ENCODE data around the gene STK11IP. TPM values are rescaled to one million over a fixed set of nuclear protein-coding genes. Genes with fewer than 3 reads are reported as not detected.

Gene STK11IP
- total RNA-seq, 1 experiment from 2014 or later, result 11.7 TPM

DNA sequence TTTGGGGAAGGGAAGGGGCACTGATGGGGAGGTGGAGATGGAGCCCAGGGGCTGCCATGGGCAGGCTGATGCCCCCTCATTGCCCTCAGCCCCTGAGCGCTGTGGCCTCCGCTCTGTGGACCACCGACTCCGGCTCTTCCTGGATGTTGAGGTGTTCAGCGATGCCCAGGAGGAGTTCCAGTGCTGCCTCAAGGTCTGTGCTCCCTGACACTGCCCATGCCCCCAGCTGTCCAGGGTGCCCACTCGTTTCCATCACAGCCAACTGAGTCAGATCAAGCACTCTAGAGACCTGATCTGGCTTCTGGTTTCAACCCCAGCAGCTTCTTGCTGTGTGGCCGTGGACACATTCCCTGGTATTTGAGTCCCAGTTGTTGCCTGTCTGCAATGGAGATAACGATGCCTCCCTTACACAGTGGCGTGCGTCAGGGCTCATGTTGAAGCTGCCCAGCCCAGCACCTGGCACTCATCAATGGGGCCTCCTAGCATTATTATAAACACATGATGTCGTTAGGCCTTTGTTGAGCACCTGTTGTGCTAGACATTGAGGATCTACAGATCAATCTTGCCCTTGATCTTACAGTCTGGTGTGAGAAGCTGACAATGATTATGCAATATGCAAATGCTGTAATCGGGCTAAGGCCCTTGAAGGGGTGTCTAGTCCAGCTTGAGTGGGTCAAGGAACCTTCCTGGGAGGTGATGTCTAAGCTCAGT lies 14.4 kb downstream of the STK11IP start:
- Histone ChIP-seq H3K4me1 (replicated peaks) (no peaks in the 10 kb centered on the region), H3K4me3 (no peak overlapping the region), H3K27ac (no peak overlapping the region), H3K9me3 (replicated peaks) (no peaks in the 10 kb centered on the region), H3K36me3 (peaks cover 28% of the 10 kb centered on the region), H3K27me3 (replicated peaks) (no peaks in the 10 kb centered on the region)
- DNase-seq (ENCODE audit: low read depth in 1 of 2, low spot score in 2 of 2), result no peak

DNA sequence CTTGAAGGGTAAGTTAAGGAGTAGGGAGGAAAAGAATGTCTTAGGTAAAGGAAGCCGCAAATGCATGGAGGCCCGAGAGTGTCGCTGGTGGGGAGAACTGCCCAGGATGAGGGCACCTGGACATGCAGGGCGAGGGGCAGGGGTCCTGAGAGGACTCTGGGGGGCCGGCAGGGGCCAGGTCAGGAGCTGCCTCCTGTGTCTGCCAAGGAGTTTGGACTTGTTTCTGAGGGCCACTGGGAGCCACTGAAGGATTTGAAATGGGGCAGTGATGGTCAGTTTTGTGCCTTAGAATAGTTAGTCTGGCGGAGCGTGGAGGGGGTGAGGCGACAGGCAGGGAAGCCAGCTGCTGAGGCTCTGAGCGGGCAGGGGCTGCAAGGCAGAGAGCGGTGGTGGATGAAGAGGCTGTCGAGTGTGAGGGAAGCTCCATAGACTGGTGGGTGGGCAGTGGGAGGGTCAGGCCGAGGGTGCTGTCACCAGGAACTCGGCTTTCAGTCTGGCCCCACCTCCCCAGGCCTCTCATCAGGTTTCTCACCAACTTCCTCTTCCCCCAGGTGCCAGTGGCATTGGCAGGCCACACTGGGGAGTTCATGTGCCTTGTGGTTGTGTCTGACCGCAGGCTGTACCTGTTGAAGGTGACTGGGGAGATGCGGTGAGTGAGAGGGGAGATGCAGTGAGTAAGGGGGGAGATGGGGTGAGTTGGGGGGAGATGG lies 15.1 kb downstream of the STK11IP start:
- Histone ChIP-seq H3K27ac (no peak overlapping the region), H3K4me3 (no peak overlapping the region), H3K27me3 (replicated peaks) (no peaks in the 10 kb centered on the region), H3K36me3 (peaks cover 27% of the 10 kb centered on the region), H3K4me1 (replicated peaks) (no peaks in the 10 kb centered on the region), H3K9me3 (replicated peaks) (no peaks in the 10 kb centered on the region)
- DNase-seq (ENCODE audit: low read depth in 1 of 2, low spot score in 2 of 2), result no peak

DNA sequence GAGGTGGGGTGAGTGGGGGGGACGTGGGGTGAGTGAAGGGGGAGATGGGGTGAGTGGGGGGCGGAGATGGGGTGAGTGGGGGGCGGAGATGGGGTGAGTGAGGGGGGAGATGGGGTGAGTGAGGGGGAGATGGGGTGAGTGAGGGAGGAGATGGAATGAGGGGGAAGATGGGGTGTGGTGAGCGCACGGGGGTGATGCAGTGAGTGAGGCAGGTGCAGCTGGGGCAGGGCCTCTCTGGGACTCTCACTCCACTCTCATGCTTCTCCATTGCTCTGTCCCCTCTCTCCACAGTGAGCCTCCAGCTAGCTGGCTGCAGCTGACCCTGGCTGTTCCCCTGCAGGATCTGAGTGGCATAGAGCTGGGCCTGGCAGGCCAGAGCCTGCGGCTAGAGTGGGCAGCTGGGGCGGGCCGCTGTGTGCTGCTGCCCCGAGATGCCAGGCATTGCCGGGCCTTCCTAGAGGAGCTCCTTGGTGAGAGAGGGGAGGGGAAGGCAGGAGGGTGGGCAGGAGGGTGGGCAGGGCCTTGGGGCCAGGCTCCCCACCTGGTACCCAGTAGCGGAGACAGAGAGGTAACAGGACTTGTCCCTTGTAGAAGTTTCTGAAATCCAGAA lies 15.9 kb downstream of the STK11IP start:
- Histone ChIP-seq H3K4me1 (replicated peaks) (no peaks in the 10 kb centered on the region), H3K4me3 (no peak overlapping the region), H3K36me3 (peaks cover 22% of the 10 kb centered on the region), H3K27me3 (replicated peaks) (no peaks in the 10 kb centered on the region), H3K27ac (no peak overlapping the region), H3K9me3 (replicated peaks) (no peaks in the 10 kb centered on the region)
- no peak for DNase-seq (ENCODE audit: low read depth in 1 of 2, low spot score in 2 of 2)

DNA sequence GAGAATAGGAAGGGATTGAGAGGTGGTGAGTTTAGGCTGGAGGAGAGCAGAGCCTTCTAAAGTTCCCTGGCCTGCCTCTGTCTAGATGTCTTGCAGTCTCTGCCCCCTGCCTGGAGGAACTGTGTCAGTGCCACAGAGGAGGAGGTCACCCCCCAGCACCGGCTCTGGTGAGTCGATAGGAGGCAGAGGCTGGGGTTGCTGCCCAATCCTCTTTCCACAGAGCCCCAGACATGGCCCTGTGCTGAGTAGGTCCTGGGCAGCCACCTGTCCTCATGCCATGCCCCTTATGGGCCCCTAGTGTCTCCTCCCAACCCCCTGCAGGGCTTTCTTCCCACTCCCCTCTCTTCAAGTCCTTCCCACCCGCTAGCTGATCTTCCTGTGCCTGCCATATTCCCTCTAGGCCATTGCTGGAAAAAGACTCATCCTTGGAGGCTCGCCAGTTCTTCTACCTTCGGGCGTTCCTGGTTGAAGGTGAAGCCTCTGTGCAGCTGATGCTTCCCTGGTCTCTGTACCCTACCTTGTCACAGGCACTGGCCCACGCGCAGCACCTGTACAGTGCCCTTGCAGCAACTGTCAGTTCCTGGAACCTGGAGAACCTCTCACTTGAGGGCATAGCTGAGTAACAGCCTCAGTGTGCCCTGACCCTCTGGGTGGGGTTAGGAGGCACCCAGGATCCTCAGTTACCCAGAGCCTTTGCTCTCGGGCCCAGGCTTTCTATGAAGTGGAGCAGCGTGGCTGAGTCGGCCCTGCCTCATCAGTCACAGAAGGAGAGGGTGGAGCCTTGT lies 16.6 kb downstream of the STK11IP start:
- H3K9me3 ChIP-seq (replicated peaks), result no peaks in the 10 kb centered on the region
- H3K27ac ChIP-seq, result no peak overlapping the region
- H3K4me1 ChIP-seq (replicated peaks), result no peaks in the 10 kb centered on the region
- H3K4me3 ChIP-seq, result no peak overlapping the region
- H3K36me3 ChIP-seq, result peaks cover 15% of the 10 kb centered on the region
- no peak for DNase-seq (ENCODE audit: low read depth in 1 of 2, low spot score in 2 of 2)
- no peaks in the 10 kb centered on the region for H3K27me3 ChIP-seq (replicated peaks)

DNA sequence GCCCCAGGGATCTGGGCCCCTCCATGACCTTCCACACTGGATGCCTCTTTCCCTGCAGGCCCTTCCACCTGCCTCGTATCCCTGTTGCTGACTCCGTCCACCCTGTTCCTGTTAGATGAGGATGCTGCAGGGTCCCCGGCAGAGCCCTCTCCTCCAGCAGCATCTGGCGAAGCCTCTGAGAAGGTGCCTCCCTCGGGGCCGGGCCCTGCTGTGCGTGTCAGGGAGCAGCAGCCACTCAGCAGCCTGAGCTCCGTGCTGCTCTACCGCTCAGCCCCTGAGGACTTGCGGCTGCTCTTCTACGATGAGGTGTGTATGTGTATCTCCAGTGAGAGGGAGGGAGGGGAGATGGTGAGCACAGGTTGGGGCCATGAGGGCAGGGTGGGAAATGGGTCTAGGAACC lies 17.4 kb downstream of the STK11IP start:
- no peaks in the 10 kb centered on the region for H3K9me3 ChIP-seq (replicated peaks)
- no peaks in the 10 kb centered on the region for H3K27me3 ChIP-seq (replicated peaks)
- no peak overlapping the region for H3K27ac ChIP-seq
- DNase-seq (ENCODE audit: low read depth in 1 of 2, low spot score in 2 of 2), result no peak
- H3K4me3 ChIP-seq, result no peak overlapping the region
- no peaks in the 10 kb centered on the region for H3K4me1 ChIP-seq (replicated peaks)
- peaks cover 14% of the 10 kb centered on the region for H3K36me3 ChIP-seq

DNA sequence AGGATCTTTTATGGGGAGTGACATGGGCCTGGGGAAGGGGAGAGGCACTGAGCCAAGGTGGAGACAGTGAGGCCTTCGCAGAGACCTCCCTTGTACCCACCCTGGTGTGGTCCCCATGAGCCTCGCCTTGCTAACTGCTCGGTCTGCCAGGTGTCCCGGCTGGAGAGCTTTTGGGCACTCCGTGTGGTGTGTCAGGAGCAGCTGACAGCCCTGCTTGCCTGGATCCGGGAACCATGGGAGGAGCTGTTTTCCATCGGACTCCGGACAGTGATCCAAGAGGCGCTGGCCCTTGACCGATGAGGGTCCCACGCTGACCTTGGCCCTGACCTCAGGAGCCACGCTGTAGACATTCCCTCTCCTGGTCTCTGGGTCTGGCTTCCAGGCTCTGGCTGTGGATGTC lies 18.2 kb downstream of the STK11IP start:
- Histone ChIP-seq H3K36me3 (peaks cover 14% of the 10 kb centered on the region), H3K27me3 (replicated peaks) (no peaks in the 10 kb centered on the region), H3K4me3 (no peak overlapping the region), H3K4me1 (replicated peaks) (no peaks in the 10 kb centered on the region), H3K9me3 (replicated peaks) (no peaks in the 10 kb centered on the region), H3K27ac (no peak overlapping the region)
- DNase-seq (ENCODE audit: low read depth in 1 of 2, low spot score in 2 of 2), result no peak

DNA sequence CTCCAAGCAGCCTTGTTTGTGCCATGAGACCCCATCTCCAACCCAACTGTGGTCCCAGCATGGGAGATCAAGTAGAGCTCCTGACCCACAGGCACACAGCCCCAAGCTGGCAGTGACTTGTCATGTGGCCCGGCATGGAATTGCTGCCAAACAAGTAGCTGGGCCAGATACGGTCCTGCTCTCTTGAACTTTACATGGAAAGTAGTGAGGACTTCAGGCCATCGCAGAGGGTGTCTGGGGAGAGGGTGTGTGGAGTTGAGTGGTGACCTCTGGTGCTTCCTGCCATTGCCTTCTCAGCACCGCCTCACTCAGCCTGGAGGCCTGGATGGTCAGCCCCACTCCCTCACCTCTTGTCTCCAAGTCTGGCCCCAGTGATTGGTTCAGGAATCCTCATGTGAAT lies 18.9 kb downstream of the STK11IP start:
- Histone ChIP-seq H3K27ac (no peak overlapping the region), H3K4me3 (no peak overlapping the region)

DNA sequence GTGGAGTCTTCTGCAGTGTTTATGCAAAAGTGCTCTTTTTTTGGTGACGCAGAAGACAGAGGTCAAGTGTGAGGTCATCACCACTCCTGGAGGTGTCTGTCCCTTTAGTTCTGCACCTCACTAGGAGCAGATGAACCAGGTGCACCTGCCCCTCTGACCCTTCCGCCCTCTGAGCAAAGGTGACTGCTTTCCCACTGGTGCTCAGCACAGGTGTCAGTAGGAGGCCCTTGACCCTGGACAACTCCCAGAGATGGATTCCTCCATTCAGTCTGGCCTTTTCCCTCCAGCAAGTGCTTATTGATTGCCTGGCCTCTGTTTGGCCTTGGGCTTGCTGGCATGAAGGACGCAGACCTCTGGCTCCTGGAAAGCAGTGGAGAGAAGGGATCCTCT lies 21.1 kb downstream of the STK11IP start:
- H3K36me3 ChIP-seq, result peaks cover 6% of the 10 kb centered on the region; the same call in 1 of the 2 replicates
- no peak for DNase-seq (ENCODE audit: low read depth in 1 of 2, low spot score in 2 of 2)
- H3K4me1 ChIP-seq (replicated peaks), result no peaks in the 10 kb centered on the region
- H3K27ac ChIP-seq, result no peak overlapping the region
- H3K4me3 ChIP-seq, result no peak overlapping the region
- no peaks in the 10 kb centered on the region for H3K9me3 ChIP-seq (replicated peaks)
- H3K27me3 ChIP-seq (replicated peaks), result 0 out of 2 replicates have a peak, but pooled peaks cover 4% of the 10 kb centered on the region

More for the DNA sequence above, 18.9 kb downstream of the STK11IP start:
- no peak for DNase-seq (ENCODE audit: low read depth in 1 of 2, low spot score in 2 of 2)
- Histone ChIP-seq H3K36me3 (peaks cover 13% of the 10 kb centered on the region), H3K27me3 (replicated peaks) (no peaks in the 10 kb centered on the region), H3K9me3 (replicated peaks) (no peaks in the 10 kb centered on the region), H3K4me1 (replicated peaks) (no peaks in the 10 kb centered on the region)

DNA sequence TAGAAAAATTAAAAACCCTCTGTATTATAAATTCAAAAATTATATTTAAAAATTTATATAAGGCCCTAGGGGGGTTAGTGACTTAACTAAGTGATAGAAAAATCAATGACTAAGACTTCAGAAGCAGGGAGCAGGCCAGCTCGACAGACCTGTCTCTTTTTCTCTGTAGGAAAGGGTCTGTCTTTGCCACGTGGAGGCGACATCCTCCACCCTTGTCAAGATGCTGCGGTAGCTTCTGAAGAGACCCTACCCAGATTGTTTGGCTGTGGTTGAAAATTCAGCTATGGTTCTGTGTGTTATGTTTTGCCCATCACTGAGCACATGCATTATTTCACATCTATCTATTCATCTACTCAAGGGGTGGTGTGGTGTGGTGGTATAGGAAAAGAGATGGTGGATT lies 21.6 kb downstream of the STK11IP start:
- DNase-seq (ENCODE audit: low read depth in 1 of 2, low spot score in 2 of 2), result no peak
- H3K36me3 ChIP-seq, result peaks cover 4% of the 10 kb centered on the region; the same call in 1 of the 2 replicates
- H3K9me3 ChIP-seq (replicated peaks), result no peaks in the 10 kb centered on the region
- no peaks in the 10 kb centered on the region for H3K4me1 ChIP-seq (replicated peaks)
- H3K27me3 ChIP-seq (replicated peaks), result peaks cover 4% of the 10 kb centered on the region; the same call in 1 of the 2 replicates
- no peak overlapping the region for H3K27ac ChIP-seq
- H3K4me3 ChIP-seq, result no peak overlapping the region

DNA sequence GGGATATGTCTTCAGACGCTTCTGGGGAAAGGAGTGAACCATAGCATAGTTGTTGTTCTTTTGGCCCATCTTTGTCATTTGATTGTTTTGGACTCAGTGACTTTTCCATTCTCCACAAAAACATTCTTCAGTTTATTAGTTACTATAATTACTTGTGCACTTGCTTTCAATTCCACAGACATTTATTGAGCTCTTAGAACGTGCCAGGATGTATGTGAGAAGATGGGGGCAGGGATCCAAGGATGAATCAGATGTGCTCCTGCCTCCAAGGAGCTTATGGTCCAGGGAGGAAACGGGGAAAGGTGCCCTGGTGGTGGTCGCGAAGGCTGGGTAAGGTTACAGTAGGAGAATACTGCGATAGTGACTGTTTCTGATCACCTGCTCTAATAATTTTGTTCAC lies 22.9 kb downstream of the STK11IP start:
- no peaks in the 10 kb centered on the region for H3K4me1 ChIP-seq (replicated peaks)
- no peaks in the 10 kb centered on the region for H3K36me3 ChIP-seq
- H3K4me3 ChIP-seq, result no peak overlapping the region
- H3K9me3 ChIP-seq (replicated peaks), result no peaks in the 10 kb centered on the region
- H3K27ac ChIP-seq, result no peak overlapping the region
- H3K27me3 ChIP-seq (replicated peaks), result peaks cover 4% of the 10 kb centered on the region; the same call in 1 of the 2 replicates
- DNase-seq (ENCODE audit: low read depth in 1 of 2, low spot score in 2 of 2), result no peak

DNA sequence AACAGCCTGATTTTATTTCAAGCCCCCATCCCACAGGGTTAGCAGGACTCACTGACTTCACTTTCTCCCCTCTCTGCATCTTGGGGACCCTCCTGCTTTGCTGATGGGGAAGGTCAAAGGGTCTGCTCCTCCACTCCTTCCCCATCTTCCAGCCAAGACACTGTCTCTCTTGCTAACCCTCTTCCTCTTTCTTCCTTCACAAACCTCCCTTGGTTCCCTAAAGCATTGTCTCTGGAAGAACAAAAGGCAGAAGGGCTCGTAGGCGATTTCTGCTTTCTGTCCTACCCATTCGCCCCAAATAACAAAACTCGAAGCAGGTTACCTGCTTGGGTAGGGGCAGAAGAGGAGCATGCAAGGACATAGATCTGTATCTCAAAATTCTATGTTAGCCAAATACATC lies 24.3 kb downstream of the STK11IP start:
- no peak for DNase-seq (ENCODE audit: low read depth in 1 of 2, low spot score in 2 of 2)
- Histone ChIP-seq H3K27ac (no peak overlapping the region), H3K4me3 (no peak overlapping the region), H3K9me3 (replicated peaks) (no peaks in the 10 kb centered on the region), H3K27me3 (replicated peaks) (peaks cover 4% of the 10 kb centered on the region; the same call in 1 of the 2 replicates), H3K36me3 (no peaks in the 10 kb centered on the region), H3K4me1 (replicated peaks) (no peaks in the 10 kb centered on the region)

DNA sequence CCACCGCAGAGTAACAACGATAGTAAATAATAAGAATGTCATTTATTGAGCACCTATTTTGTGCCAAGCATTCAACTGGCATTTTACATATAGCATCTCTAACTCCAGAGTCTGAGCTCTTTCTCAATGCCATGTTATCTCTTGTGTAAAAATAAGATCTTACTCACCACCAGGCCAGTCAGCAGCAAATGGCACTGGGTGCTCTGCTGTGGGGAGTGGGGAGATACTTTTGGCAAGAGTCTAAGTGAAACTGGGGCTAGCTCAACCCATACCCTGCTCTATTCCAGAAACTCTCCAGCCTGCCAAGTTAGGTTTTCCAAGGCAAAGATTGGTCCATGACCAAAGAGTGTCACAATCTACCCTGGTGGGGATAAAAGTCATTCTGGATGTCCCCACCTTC lies 24.8 kb downstream of the STK11IP start:
- Histone ChIP-seq H3K9me3 (replicated peaks) (no peaks in the 10 kb centered on the region), H3K4me1 (replicated peaks) (no peaks in the 10 kb centered on the region), H3K4me3 (no peak overlapping the region), H3K27ac (no peak overlapping the region), H3K36me3 (no peaks in the 10 kb centered on the region), H3K27me3 (replicated peaks) (peaks cover 4% of the 10 kb centered on the region; the same call in 1 of the 2 replicates)
- no peak for DNase-seq (ENCODE audit: low read depth in 1 of 2, low spot score in 2 of 2)

DNA sequence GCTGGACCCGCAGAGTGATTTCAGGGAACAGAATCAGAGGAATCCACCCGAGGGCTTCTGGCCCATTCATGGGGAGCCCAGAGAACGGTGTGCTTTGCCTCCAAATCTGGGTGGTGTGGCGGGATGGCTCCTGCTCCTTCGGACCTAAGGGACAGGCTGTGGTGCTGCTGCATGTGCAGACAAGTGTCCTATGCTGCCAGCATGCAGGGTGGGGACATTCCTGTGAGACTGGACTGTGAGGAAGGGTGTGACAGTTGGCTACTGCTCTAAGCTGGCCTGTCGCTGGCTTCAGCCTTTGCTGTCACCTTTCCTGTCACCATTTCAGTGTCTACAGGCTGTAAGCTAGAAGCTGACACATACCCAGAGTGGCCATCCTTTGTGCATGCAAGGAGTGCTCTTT lies 26.9 kb downstream of the STK11IP start:
- Histone ChIP-seq H3K4me3 (no peak overlapping the region), H3K4me1 (replicated peaks) (0 out of 2 replicates have a peak, but pooled peaks cover 3% of the 10 kb centered on the region), H3K9me3 (replicated peaks) (no peaks in the 10 kb centered on the region), H3K36me3 (no peaks in the 10 kb centered on the region), H3K27ac (no peak overlapping the region), H3K27me3 (replicated peaks) (peaks cover 4% of the 10 kb centered on the region; the same call in 1 of the 2 replicates)
- no peak for DNase-seq (ENCODE audit: low read depth in 1 of 2, low spot score in 2 of 2)

Measured in SJSA1 (cell line).